Right cardiac atrium (tissue), 5 donors: Measurements from ENCODE around the gene MIA. TPM values are rescaled to one million over a fixed set of nuclear protein-coding genes. Genes with fewer than 3 reads are reported as not detected.
"Not testable (repeated sequence)": the region's sequence is repeated elsewhere in the genome, so short reads cannot be mapped to it uniquely, and the experiment has no call there.

Experiments used
- ATAC-seq, 2 donors: fragments of 200-7000 bp; cut with Tn5 transposase; one replicate each; pipeline versions ENCODE4 v1.8.0 to v1.9.1; 2020; ENCODE audit warnings: moderate library complexity in 2 of 2, mild to moderate bottlenecking in 1 of 2
- DNase-seq, 3 donors: peaks; one replicate each; pipeline ENCODE4 v3.0.0-alpha.2; 2020
- H3K27ac ChIP-seq: one replicate; pipeline ENCODE4 v1.5.1; 2013; ENCODE audit warnings: mild to moderate bottlenecking, low read length, control low read depth, moderate library complexity
- H3K27me3 ChIP-seq: one replicate; pipeline ENCODE4 v1.6.1; 2013; ENCODE audit not compliant: control insufficient read depth, insufficient read depth
- H3K4me1 ChIP-seq: one replicate; pipeline ENCODE4 v1.6.1; 2013; ENCODE audit warnings: low read length; ENCODE audit not compliant: control insufficient read depth, insufficient read depth
- H3K4me3 ChIP-seq: one replicate; pipeline ENCODE4 v1.5.1; 2013; ENCODE audit warnings: low read length, control low read depth
- H3K9me3 ChIP-seq: one replicate; pipeline ENCODE4 v1.6.1; 2013; ENCODE audit warnings: low read length; ENCODE audit not compliant: control insufficient read depth
- WGBS: extraction: QIAGEN DNeasy Blood & Tissue Kit; methylation state at CpG from one replicate; pipeline ENCODE4 v1.1.7; 2013; 5-methylcytosine and 5-hydroxymethylcytosine counted together
- intact Hi-C, 4 donors: fragments of 100-400 bp; cut with DNase I; formaldehyde crosslinking; loops; one replicate each; pipeline versions ENCODE4 v1.11.0 to v1.14.0; 2022 to 2023
- polyA plus RNA-seq: library from polyadenylated mRNA; stranded (reverse); fragments of 200-250 nt; gene quantifications from one replicate; pipeline ENCODE4 v1.2.3, GENCODE V29; 2013
- total RNA-seq, 4 donors: library from RNA; stranded (reverse); fragmentation: NEBNext Ultra II Directional; extraction: Animal tissue kit (Norgen Biotek cat#: 25700); gene quantifications; one replicate each; pipeline ENCODE4 v1.2.1, GENCODE V29; 2021
- donor health status: healthy with polysubstance abuse.
- donor health status: DM: no; HTN: yes; CAD: no.
- donor health status: DM: no; HTN: no; CAD: no.
- donor health status: DM: no; HTN: yes; CAD: no; lungs with severe emphysema.
- donor health status: DM: yes; HTN: yes; CAD: no.

Gene MIA
- total and polyA plus RNA-seq, 5 donors, result 0.71 to 3.7 (median 1.6) TPM

DNA sequence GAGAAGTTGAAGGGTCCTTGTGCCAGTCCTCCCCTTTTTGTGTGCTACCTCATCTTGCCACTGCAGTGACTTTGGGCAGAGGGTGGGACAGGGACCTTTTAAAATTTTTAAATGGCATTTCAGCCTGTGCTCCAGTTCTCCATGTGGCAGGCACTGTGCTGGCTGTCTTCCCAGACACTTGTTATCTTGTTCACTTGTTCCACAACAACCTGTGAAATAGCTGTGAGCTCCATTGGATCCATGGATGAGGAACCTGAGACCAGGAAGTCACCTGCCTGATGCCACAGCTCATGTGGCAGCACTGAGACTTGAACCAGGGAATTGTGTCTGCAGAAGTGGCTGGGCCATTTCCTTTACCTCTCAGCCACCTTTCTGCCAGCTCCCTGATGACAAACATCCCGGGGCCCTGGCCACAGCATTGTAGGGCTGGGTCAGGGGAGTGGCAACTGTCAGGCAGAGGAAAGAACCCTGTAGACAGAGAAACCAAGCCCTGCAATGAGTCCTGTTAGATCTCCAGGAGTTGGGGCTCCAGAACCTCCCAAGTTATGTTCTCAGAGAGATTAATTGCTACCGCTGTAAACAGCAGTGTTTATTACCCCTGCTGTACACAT lies 30.0 kb downstream of the MIA start:
- WGBS, result 68% methylated on average over 2 of the region's 2 CpGs
- peaks cover 57% of the 10 kb centered on the region for H3K4me1 ChIP-seq
- ATAC-seq, result no peak

DNA sequence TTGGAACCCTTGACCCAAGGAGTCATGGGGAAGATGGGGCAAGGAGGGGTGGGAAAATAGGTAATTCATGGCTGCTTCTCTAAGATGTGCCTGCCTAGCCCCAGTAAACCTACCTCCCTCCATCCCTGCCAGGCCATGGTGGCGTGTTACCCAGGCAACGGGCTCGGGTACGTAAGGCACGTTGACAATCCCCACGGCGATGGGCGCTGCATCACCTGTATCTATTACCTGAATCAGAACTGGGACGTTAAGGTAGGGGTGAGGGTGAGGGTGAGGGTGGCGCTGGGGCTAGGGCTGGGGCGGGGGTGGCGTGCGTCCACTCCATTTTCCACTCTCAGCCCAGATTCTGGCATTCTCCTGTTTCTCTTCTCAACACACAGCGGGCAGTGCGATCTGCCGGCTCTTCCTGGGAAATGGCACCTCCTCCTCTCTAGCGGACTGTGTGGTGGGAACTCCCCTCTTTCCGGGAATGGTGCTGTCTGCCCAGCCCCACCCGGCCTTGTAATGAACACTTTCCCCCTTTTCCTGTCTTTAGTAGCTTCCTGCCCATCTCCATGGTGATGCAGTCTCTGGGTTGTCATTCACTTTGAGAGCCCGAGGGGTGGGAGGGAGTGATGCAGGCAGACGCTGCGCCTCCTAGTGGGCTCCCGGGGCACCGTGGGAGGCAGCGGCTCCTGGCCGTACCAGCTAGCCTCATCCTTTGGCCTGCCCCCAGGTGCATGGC lies 31.3 kb downstream of the MIA start:
- Histone ChIP-seq H3K9me3 (no peaks in the 10 kb centered on the region), H3K27ac (peak overlapping the region; percentile 71), H3K4me3 (no peak overlapping the region), H3K4me1 (peaks cover 47% of the 10 kb centered on the region), H3K27me3 (no peaks in the 10 kb centered on the region)
- intact Hi-C loops, result loop anchor here in 1 of 4 donors (5.0 kb wide), 1 partner anchor 144 kb away; no protein-coding TSS in a partner anchor
- peak; percentile 49 to 72 for ATAC-seq
- DNase-seq, result peak; percentile 88 to 93 (median 92)
- WGBS, result 28% methylated on average over 26 of the region's 26 CpGs

More for the DNA sequence above, 30.0 kb downstream of the MIA start:
- no peaks in the 10 kb centered on the region for H3K27me3 ChIP-seq
- H3K4me3 ChIP-seq, result no peak overlapping the region
- DNase-seq, result peak in 2 of 3 donors; percentile 38 to 60
- intact Hi-C loops, result loop anchor here in 1 of 4 donors (5.0 kb wide), 1 partner anchor 143 kb away; no protein-coding TSS in a partner anchor
- peak overlapping the region; percentile 83 for H3K27ac ChIP-seq
- no peaks in the 10 kb centered on the region for H3K9me3 ChIP-seq

DNA sequence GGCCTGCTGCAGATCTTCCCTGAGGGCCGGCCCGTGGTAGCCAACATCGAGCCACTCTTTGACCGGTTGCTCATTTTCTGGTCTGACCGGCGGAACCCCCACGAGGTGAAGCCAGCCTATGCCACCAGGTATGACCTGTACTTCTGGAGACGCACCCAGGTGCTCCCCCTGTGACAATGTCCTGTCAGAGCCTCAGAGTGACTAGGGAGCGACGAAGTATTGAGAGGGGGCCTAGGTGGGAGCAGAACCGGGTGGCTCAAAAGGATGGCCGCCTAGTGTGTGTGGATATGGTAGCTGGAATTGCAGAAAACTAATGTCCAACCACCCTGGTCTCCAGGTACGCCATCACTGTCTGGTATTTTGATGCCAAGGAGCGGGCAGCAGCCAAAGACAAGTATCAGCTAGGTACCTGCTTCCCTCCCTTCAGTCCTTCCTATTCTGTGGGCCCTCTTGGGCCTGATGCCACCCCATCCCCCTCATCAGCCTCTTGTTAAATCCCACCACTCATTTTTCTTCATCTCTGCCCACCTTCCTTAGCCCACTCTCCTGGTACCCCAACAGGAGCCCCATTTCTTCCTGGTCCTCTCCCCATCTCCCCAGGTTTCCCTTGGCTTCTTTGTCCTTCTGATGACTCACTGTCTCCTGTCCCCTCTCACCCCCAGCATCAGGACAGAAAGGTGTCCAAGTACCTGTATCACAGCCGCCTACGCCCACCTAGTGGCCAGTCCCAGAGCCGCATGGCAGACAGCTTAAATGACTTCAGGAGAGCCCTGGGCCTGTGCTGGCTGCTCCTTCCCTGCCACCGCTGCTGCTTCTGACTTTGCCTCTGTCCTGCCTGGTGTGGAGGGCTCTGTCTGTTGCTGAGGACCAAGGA lies 32.1 kb downstream of the MIA start:
- Histone ChIP-seq H3K27ac (peak overlapping the region; percentile 5), H3K9me3 (no peaks in the 10 kb centered on the region), H3K4me3 (no peak overlapping the region), H3K27me3 (no peaks in the 10 kb centered on the region), H3K4me1 (peaks cover 42% of the 10 kb centered on the region)
- WGBS, result 64% methylated on average over 18 of the region's 18 CpGs
- DNase-seq (no peak), ATAC-seq (no peak)
- intact Hi-C loops, result loop anchor here in 1 of 4 donors (5.0 kb wide), 1 partner anchor 145 kb away; no protein-coding TSS in a partner anchor

DNA sequence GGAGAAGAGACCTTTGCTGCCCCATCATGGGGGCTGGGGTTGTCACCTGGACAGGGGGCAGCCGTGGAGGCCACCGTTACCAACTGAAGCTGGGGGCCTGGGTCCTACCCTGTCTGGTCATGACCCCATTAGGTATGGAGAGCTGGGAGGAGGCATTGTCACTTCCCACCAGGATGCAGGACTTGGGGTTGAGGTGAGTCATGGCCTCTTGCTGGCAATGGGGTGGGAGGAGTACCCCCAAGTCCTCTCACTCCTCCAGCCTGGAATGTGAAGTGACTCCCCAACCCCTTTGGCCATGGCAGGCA lies 32.7 kb downstream of the MIA start:
- 76% methylated on average over 2 of the region's 2 CpGs for WGBS
- DNase-seq, result no peak
- peaks cover 37% of the 10 kb centered on the region for H3K4me1 ChIP-seq
- peak overlapping the region; percentile 5 for H3K27ac ChIP-seq
- intact Hi-C loops, result loop anchor here in 1 of 4 donors (5.0 kb wide), 1 partner anchor 146 kb away; no protein-coding TSS in a partner anchor
- no peak overlapping the region for H3K4me3 ChIP-seq
- no peak for ATAC-seq
- no peaks in the 10 kb centered on the region for H3K27me3 ChIP-seq
- no peaks in the 10 kb centered on the region for H3K9me3 ChIP-seq

- ATAC-seq, result no peak
- H3K27ac ChIP-seq, result no peak overlapping the region
- no peak for DNase-seq
- no peaks in the 10 kb centered on the region for H3K27me3 ChIP-seq
- 89% methylated on average over 5 of the region's 5 CpGs for WGBS
- intact Hi-C loops, result loop anchor here in 1 of 4 donors (5.0 kb wide), 1 partner anchor 146 kb away; no protein-coding TSS in a partner anchor
- peaks cover 32% of the 10 kb centered on the region for H3K4me1 ChIP-seq
- no peaks in the 10 kb centered on the region for H3K9me3 ChIP-seq
- H3K4me3 ChIP-seq, result no peak overlapping the region
Observed at GRCh38 chr19:40808497-40808896, 33.2 kb downstream of the MIA start.

- no peaks in the 10 kb centered on the region for H3K9me3 ChIP-seq
- 90% methylated on average over 39 of the region's 39 CpGs for WGBS
- intact Hi-C loops, result loop anchor here in 1 of 4 donors (5.0 kb wide), 1 partner anchor 147 kb away; no protein-coding TSS in a partner anchor
- H3K4me1 ChIP-seq, result peaks cover 21% of the 10 kb centered on the region
- ATAC-seq (no peak), DNase-seq (peak in 1 of 3 donors; percentile 62)
- no peaks in the 10 kb centered on the region for H3K27me3 ChIP-seq
- no peak overlapping the region for H3K4me3 ChIP-seq
- peak overlapping the region; percentile 41 for H3K27ac ChIP-seq
Observed at GRCh38 chr19:40809358-40810086, 34.2 kb downstream of the MIA start.

DNA sequence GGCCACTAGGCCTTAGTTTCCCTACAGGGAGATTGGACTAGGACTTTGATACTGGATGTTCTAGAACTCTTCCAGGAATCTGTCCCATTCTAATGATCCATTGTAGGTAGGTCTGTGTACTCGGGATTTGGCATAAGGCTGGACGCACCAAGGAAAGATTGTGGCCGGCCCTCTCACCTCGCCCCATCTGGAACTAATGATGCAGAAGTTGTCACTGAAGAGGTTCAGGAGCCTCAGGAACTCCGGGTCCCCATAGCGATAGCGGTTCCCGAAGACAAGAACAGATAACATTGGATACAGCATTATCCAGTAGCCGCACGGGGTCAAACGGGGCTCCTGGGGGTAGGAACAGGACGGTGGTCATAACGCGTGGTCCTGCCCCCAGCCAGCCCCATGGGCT lies 34.8 kb downstream of the MIA start:
- peak in 1 of 3 donors; percentile 31 for DNase-seq
- Histone ChIP-seq H3K4me1 (peaks cover 15% of the 10 kb centered on the region), H3K27ac (peak overlapping the region; percentile 41), H3K9me3 (no peaks in the 10 kb centered on the region), H3K4me3 (no peak overlapping the region), H3K27me3 (no peaks in the 10 kb centered on the region)
- WGBS, result 39% methylated on average over 14 of the region's 14 CpGs
- ATAC-seq, result no peak
- intact Hi-C loops, result no loop called here

DNA sequence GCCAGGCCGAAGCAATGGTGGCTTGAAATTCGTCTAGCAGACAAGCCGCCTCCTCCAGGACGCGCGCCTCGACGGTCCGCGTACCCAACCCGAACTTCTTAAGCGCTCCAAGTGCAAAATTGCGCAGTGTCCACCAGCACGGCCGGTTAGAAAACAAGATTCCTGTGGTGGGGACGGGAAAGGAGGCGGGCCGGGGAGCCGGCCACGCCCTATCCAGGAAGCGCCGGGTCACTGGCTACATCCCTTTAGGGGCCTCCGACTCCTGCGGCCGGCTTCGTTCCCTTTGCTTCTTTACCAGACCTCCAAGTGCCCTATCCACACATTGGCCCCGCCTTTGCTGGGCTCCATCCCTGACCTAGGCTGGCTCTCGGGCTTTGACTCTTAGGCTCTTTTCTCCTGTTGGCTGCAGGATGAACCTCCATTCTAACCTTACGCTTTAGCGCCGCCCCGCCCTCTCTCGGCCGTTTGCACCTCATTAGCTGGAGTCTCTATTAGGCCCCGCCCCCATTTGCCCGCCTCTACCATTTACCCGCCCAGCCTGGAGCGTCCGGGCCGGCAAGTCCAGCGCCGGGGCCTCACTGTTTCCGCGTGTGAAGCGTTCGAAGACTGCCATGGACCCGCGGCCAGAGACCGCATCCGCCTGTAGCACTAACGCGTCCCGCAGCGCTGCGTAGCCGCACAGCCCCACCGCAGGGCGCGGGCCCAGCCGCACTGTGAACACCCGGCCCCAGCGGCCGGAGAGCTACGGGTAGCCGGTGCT lies 35.5 kb downstream of the MIA start:
- H3K27me3 ChIP-seq, intact Hi-C loops, H3K9me3 ChIP-seq, H3K4me1 ChIP-seq: not testable (repeated sequence)
- peak; percentile 86 to 96 (median 94) for DNase-seq
- peak overlapping the region; percentile 61 for H3K27ac ChIP-seq
- ATAC-seq, result peak; percentile 88 to 91
- 3% methylated on average over 64 of the region's 65 CpGs for WGBS
- H3K4me3 ChIP-seq, result peak overlapping the region; percentile 2

DNA sequence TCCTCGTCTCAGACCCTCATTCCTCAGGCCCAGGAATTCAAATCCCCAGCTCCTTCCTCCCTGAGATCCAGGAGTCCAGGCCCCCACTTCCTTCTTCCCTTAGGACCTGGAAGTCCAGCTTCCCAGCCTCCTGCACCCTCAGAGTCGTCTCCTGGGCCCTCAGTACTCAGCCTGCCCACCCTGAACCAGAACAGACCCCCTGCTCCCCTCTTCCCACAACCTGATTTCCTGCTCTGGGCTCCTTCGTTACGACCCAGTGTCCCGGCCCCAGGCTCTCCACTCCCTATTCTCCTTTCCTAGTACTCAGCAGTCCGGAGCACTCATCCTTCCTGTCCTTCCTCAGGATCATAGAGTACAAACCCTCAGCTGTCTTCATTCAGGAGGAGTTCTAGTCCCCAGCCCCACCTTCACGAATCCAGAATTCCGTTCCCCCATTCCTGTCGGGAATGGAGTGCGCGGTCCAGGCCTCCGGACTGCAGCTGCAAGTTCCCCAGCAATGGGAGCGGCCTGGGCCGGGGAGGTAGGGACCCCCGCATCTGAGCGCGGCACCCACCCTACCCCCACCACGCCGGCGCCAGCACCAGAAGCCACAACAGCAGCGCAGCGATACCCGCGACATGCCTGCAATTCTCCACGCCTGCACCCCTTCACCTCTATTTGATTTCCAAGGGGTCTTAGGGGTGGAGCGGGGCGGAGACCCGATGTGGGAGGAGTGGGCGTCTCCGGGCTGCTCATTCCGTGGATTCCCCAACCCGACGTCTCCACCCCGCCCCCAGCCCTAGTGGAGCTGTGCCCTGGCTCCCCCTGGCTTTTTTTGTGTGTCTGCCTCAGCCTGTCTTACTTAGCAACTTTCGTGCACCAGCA lies 36.4 kb downstream of the MIA start:
- peaks cover 2% of the 10 kb centered on the region for H3K4me1 ChIP-seq
- no peaks in the 10 kb centered on the region for H3K27me3 ChIP-seq
- peak overlapping the region; percentile 61 for H3K27ac ChIP-seq
- no peak overlapping the region for H3K4me3 ChIP-seq
- intact Hi-C loops, result no loop called here
- H3K9me3 ChIP-seq, result no peaks in the 10 kb centered on the region
- ATAC-seq (no peak), DNase-seq (peak in 1 of 3 donors; percentile 66)
- WGBS, result 31% methylated on average over 35 of the region's 35 CpGs
